HFFc6 (cell line): ENCODE measurements around the gene GSTO1. TPM values are rescaled to one million over a fixed set of nuclear protein-coding genes. Genes with fewer than 3 reads are reported as not detected.

Source experiments
- DNase-seq: peaks from one replicate; pipeline ENCODE4 v3.0.0-alpha.2; 2018
- H3K27ac Mint-ChIP-seq: 2 replicates; pipeline ENCODE4 v1.8.0; 2020; ENCODE audit warnings: mild to moderate bottlenecking, mixed read lengths
- H3K27me3 Mint-ChIP-seq: 2 replicates; pipeline ENCODE4 v1.8.0; 2021; ENCODE audit warnings: mild to moderate bottlenecking, moderate library complexity, mixed read lengths; ENCODE audit not compliant: insufficient read depth
- H3K36me3 Mint-ChIP-seq: 2 replicates; pipeline ENCODE4 v1.8.0; 2021; ENCODE audit warnings: low read depth, mixed read lengths
- H3K4me1 Mint-ChIP-seq: 2 replicates; pipeline ENCODE4 v1.8.0; 2020; ENCODE audit warnings: low read depth, mixed read lengths
- H3K4me3 Mint-ChIP-seq: 2 replicates; pipeline ENCODE4 v1.8.0; 2020; ENCODE audit warnings: mild to moderate bottlenecking, moderate library complexity, mixed read lengths
- H3K9me3 Mint-ChIP-seq: 2 replicates; pipeline ENCODE4 v1.8.0; 2020; ENCODE audit warnings: mild to moderate bottlenecking, mixed read lengths
- CTCF ChIP-seq: fragments of 200-600 bp; sonication (generic); IDR thresholded peaks from 2 replicates; pipeline ENCODE4 v1.5.0; 2021; ENCODE audit warnings: antibody characterized with exemption, mild to moderate bottlenecking
- microRNA-seq: library from miRNA; unstranded; fragments of <30 nt; microRNA quantifications from one replicate; pipeline ENCODE4, GENCODE V29; 2019
- total RNA-seq, 6 experiments: library from RNA; stranded (reverse); fragmentation: NEBNext Ultra II Directional; extraction: Animal tissue kit (Norgen Biotek cat#: 25700); gene quantifications; 2 replicates in 1 of 6; 3 replicates in 5 of 6; pipeline ENCODE4 v1.2.3, GENCODE V29; 2021

GSTO1 gene
- total RNA-seq, 6 experiments from 2014 or later: 213 to 242 (median 224) TPM

DNA sequence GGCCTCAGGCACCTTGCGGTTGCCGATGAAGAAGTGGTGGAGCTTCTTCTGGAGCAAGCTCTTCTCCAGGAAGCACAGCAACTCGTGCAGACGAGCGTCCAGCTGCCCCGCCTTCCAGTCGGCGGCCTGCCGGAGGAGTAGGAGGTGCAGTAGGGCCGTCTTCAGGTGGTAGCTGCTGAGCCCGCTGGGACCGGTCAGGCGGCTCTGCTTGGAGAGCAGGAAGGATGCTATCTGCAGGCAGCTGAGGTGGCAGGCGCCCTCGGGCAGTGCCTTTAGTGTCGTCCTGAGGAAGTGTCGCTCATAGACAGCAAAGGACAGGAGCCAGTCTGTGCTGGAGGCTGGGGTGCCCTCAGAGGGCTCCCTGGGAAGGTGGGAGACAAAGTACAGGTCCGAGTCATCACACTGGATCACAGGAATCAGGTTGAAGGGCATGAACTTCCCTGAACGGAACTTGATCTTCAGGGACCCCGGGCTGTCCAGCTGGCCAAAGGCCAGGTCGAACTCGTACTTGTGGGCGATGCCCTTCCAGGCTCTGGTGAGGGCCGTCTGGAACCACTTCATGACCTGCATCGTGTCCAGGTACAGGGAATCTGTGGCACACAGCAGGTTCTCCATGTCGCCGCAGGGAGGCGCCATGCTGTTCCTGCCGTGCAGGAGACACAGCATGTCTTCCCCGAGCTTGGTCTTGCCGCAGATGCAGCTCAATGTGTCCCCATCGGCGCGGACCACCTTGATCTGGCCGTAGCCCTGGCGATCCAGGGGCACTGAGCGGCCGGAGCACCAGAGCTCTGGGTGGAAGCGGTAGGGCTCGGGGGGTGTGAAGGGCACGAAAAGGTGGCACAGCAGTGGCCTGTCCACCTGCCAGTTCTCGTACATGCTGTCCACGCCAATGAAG is 60.1 kb downstream of the GSTO1 start:
- Mint-ChIP-seq H3K9me3 (no peaks in the 10 kb centered on the region), H3K4me3 (no peak overlapping the region), H3K4me1 (peaks cover 61% of the 10 kb centered on the region), H3K27me3 (peaks cover 13% of the 10 kb centered on the region; the same call in 1 of the 2 replicates), H3K36me3 (peaks cover 36% of the 10 kb centered on the region; the same call in 1 of the 2 replicates), H3K27ac (no peak overlapping the region)
- no peak for DNase-seq
- no peak for TF ChIP-seq CTCF

- no peak for DNase-seq
- no peak overlapping the region for H3K27ac Mint-ChIP-seq
- peaks cover 9% of the 10 kb centered on the region; the same call in 1 of the 2 replicates for H3K27me3 Mint-ChIP-seq
- peaks cover 36% of the 10 kb centered on the region; the same call in 1 of the 2 replicates for H3K36me3 Mint-ChIP-seq
- TF ChIP-seq CTCF: peak; percentile 15; the same call in 1 of the 2 replicates
- H3K4me3 Mint-ChIP-seq: no peak overlapping the region
- peaks cover 61% of the 10 kb centered on the region for H3K4me1 Mint-ChIP-seq
- H3K9me3 Mint-ChIP-seq: no peaks in the 10 kb centered on the region
Observed at GRCh38 chr10:104315486-104315921, 60.8 kb downstream of the GSTO1 start.

GRCh38 chr10:104316321-104317099 is 61.8 kb downstream of the GSTO1 start:
- H3K4me3 Mint-ChIP-seq: 0 out of 2 replicates have a peak overlapping the region, but pooled peaks have one; percentile 45
- H3K27ac Mint-ChIP-seq: peak overlapping the region; percentile 70
- peaks cover 10% of the 10 kb centered on the region; the same call in 1 of the 2 replicates for H3K27me3 Mint-ChIP-seq
- H3K4me1 Mint-ChIP-seq: peaks cover 58% of the 10 kb centered on the region
- no peak for TF ChIP-seq CTCF
- H3K36me3 Mint-ChIP-seq: peaks cover 36% of the 10 kb centered on the region; the same call in 1 of the 2 replicates
- H3K9me3 Mint-ChIP-seq: no peaks in the 10 kb centered on the region
- no peak for DNase-seq

Small RNAs within 50 kb of the gene (microRNA-seq; reads per million reads assigned to microRNA genes)
- gene MIR4482 (not detected), gene MIR609 (not detected)

Other genes with a start within 250 kb of the GSTO1 start
- 1 to 10 TPM in 2 of 6 experiments, under 1 TPM in 4; 0.23 to 1.5 (median 0.66) TPM for gene COL17A1, start 169.0 kb upstream of the GSTO1 start, total RNA-seq
- gene SFR1, start 132.7 kb upstream of the GSTO1 start, total RNA-seq: 1 to 10 TPM; 4.4 to 6.5 (median 5.7) TPM
- under 1 TPM in 1 of 6 experiments, not detected in 5; 0.14 TPM for gene CFAP43, start 22.5 kb upstream of the GSTO1 start, total RNA-seq
- 10 to 100 TPM in 4 of 6 experiments, 1 to 10 TPM in 2; 2.5 to 15.0 (median 12.3) TPM for gene GSTO2, start 14.3 kb downstream of the GSTO1 start, total RNA-seq
- gene ITPRIP, start 83.6 kb downstream of the GSTO1 start, total RNA-seq: 10 to 100 TPM; 23.9 to 34.7 (median 29.7) TPM
- 1 to 10 TPM in 1 of 6 experiments, under 1 TPM in 5; 0.35 to 1.1 (median 0.41) TPM for gene CFAP58, start 98.9 kb downstream of the GSTO1 start, total RNA-seq